Hepatocyte (in vitro differentiated cells): ENCODE data around the gene TMBIM4. TPM values are rescaled to one million over a fixed set of nuclear protein-coding genes. Genes with fewer than 3 reads are reported as not detected.

Source experiments
- DNase-seq: peaks from one replicate; pipeline ENCODE4 v3.0.0-alpha.2; 2016; ENCODE audit warnings: low spot score
- H2AFZ ChIP-seq: fragments of 200-600 bp; sonication (generic); 2 replicates; pipeline ENCODE4 v1.6.0; 2016; ENCODE audit warnings: antibody characterized with exemption, mild to moderate bottlenecking
- H3K27ac ChIP-seq: fragments of 200-600 bp; sonication (generic); 2 replicates; pipeline ENCODE4 v1.5.1; 2016; ENCODE audit warnings: mild to moderate bottlenecking
- H3K27me3 ChIP-seq: fragments of 200-600 bp; sonication (generic); 2 replicates; pipeline ENCODE4 v1.6.1; 2016
- H3K36me3 ChIP-seq: fragments of 200-600 bp; sonication (generic); replicated peaks from 2 replicates; pipeline ENCODE4 v1.5.1; 2016; ENCODE audit warnings: low read depth; ENCODE audit not compliant: insufficient read depth
- H3K4me1 ChIP-seq: fragments of 200-600 bp; sonication (generic); 2 replicates; pipeline ENCODE4 v1.5.1; 2016; ENCODE audit warnings: mild to moderate bottlenecking, moderate library complexity; ENCODE audit not compliant: insufficient read depth
- H3K4me2 ChIP-seq: fragments of 200-600 bp; sonication (generic); 2 replicates; pipeline ENCODE4 v1.6.0; 2016
- H3K4me3 ChIP-seq: fragments of 200-600 bp; sonication (generic); 2 replicates; pipeline ENCODE4 v1.5.1; 2016; ENCODE audit warnings: mild to moderate bottlenecking
- H3K79me2 ChIP-seq: fragments of 200-600 bp; sonication (generic); 2 replicates; pipeline ENCODE4 v1.6.0; 2017; ENCODE audit warnings: mild to moderate bottlenecking
- H3K9me2 ChIP-seq: fragments of 200-600 bp; sonication (generic); replicated peaks from 2 replicates; pipeline ENCODE4 v1.6.0; 2017; ENCODE audit warnings: mild to moderate bottlenecking; ENCODE audit not compliant: insufficient read depth
- H3K9me3 ChIP-seq: fragments of 200-600 bp; sonication (generic); 2 replicates; pipeline ENCODE4 v1.5.1; 2016; ENCODE audit warnings: low read depth, mild to moderate bottlenecking
- H4K20me1 ChIP-seq: fragments of 200-600 bp; sonication (generic); 2 replicates; pipeline ENCODE4 v1.6.0; 2016; ENCODE audit warnings: mild to moderate bottlenecking; ENCODE audit not compliant: insufficient read depth, poor library complexity, severe bottlenecking
- EZH2 ChIP-seq: fragments of 200-600 bp; sonication (generic); IDR thresholded peaks from 2 replicates; pipeline ENCODE4 v1.6.1; 2016; ENCODE audit warnings: antibody characterized with exemption, mild to moderate bottlenecking, borderline replicate concordance
- EZH2phosphoT487 ChIP-seq: fragments of 200-600 bp; sonication (generic); IDR thresholded peaks from one replicate; pipeline ENCODE4 v1.6.1; 2018; ENCODE audit warnings: antibody characterized with exemption, mild to moderate bottlenecking, low read depth, moderate library complexity; ENCODE audit not compliant: unreplicated experiment, severe bottlenecking
- WGBS: methylation state at CpG from one replicate; pipeline ENCODE4 v1.1.6; 2016; ENCODE audit warnings: low lambda C conversion rate; ENCODE audit errors: missing lambda C conversion rate; 5-methylcytosine and 5-hydroxymethylcytosine counted together
- polyA plus RNA-seq: library from polyadenylated mRNA; unstranded; fragments of >200 nt; fragmentation: Nextera tagmentation; extraction: Ambion mirVana; gene quantifications from 2 replicates; pipeline ENCODE4 v1.2.1, GENCODE V29; 2016
- total RNA-seq: library from RNA; depleted of rRNA; stranded (reverse); fragments of >200 nt; gene quantifications from 2 replicates; pipeline ENCODE4 v1.2.3, GENCODE V29; 2014
- TF ChIP-seq, protein P1 (sequence below): fragments of 200-600 bp; sonication (generic); IDR thresholded peaks from 2 replicates; pipeline ENCODE4 v1.5.1; 2016; ENCODE audit warnings: antibody characterized with exemption, mild to moderate bottlenecking; ENCODE audit not compliant: poor library complexity

The TMBIM4 gene
- total and polyA plus RNA-seq, 2 experiments from 2014 or later = 156 to 212 TPM

DNA sequence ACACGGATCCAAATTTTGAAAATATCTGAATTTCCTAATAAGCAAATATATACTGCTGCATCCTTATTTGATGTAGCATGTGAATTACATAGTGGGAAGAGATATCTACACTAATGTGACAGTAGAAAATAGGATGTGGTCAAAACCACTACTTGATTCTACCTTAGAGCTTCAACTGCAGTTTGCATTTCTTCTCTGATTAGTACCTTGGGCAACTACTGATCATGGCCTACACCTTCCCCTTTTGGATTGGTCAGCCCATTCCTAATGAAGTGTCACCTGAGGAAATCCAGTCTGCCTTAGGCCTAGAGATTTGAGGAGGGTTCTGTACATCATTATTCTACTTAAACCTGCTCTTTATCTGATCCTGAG lies 49.9 kb downstream of the TMBIM4 start:
- no peaks in the 10 kb centered on the region for H3K4me1 ChIP-seq
- no peak overlapping the region for H3K27ac ChIP-seq
- no peaks in the 10 kb centered on the region for H3K36me3 ChIP-seq
- no peaks in the 10 kb centered on the region for H3K9me2 ChIP-seq
- TF ChIP-seq EZH2 (no peak), EZH2phosphoT487 (no peak)
- TF ChIP-seq, protein P1, sequence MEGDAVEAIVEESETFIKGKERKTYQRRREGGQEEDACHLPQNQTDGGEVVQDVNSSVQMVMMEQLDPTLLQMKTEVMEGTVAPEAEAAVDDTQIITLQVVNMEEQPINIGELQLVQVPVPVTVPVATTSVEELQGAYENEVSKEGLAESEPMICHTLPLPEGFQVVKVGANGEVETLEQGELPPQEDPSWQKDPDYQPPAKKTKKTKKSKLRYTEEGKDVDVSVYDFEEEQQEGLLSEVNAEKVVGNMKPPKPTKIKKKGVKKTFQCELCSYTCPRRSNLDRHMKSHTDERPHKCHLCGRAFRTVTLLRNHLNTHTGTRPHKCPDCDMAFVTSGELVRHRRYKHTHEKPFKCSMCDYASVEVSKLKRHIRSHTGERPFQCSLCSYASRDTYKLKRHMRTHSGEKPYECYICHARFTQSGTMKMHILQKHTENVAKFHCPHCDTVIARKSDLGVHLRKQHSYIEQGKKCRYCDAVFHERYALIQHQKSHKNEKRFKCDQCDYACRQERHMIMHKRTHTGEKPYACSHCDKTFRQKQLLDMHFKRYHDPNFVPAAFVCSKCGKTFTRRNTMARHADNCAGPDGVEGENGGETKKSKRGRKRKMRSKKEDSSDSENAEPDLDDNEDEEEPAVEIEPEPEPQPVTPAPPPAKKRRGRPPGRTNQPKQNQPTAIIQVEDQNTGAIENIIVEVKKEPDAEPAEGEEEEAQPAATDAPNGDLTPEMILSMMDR = no peak
- H3K4me2 ChIP-seq = no peak overlapping the region
- no peaks in the 10 kb centered on the region for H3K9me3 ChIP-seq
- H4K20me1 ChIP-seq = no peaks in the 10 kb centered on the region
- no peak for DNase-seq
- no peak overlapping the region for H3K4me3 ChIP-seq
- H3K27me3 ChIP-seq = no peaks in the 10 kb centered on the region
- no peak overlapping the region for H2AFZ ChIP-seq
- 96% methylated on average over 1 of the region's 1 CpG for WGBS
- H3K79me2 ChIP-seq = peaks cover under 1% of the 10 kb centered on the region

DNA sequence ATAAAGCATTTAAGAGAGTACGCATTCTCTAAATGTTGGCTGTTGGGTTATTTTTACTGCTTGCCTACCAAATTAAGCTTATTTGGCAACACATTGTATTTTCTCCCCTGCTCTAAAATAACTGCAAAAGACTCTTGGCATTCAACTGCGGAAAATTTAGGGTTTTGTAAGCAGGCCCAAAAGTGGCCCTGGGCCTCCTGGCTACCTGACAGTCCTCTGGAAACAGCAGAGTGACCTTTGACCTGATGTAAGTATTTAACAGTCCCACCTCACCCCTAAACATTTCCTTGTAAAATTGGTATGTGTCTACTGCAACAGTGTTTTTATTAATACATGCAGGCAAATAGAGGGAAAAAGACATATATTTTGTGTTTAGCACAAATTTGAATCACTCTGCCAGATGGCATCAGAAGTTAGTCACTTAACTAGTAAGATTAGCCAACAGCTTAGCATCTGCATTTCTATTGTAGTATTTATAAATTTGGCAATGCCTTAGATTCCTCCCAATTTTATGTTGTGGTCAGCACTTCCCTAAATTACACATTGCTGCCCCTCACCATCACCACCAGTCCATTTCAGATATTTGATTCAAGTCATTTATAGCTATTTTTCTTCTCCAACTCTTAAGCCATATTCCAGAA lies 50.4 kb downstream of the TMBIM4 start:
- H3K36me3 ChIP-seq = no peaks in the 10 kb centered on the region
- TF ChIP-seq EZH2phosphoT487 (no peak), EZH2 (no peak)
- TF ChIP-seq, protein P1 = no peak
- no peaks in the 10 kb centered on the region for H3K79me2 ChIP-seq
- H3K27ac ChIP-seq = no peak overlapping the region
- H3K9me3 ChIP-seq = no peaks in the 10 kb centered on the region
- H3K9me2 ChIP-seq = no peaks in the 10 kb centered on the region
- H3K27me3 ChIP-seq = no peaks in the 10 kb centered on the region
- no peak overlapping the region for H3K4me2 ChIP-seq
- no peaks in the 10 kb centered on the region for H4K20me1 ChIP-seq
- H3K4me1 ChIP-seq = no peaks in the 10 kb centered on the region
- WGBS = 85% methylated on average over 2 of the region's 2 CpGs
- DNase-seq = no peak
- H2AFZ ChIP-seq = no peak overlapping the region
- no peak overlapping the region for H3K4me3 ChIP-seq

DNA sequence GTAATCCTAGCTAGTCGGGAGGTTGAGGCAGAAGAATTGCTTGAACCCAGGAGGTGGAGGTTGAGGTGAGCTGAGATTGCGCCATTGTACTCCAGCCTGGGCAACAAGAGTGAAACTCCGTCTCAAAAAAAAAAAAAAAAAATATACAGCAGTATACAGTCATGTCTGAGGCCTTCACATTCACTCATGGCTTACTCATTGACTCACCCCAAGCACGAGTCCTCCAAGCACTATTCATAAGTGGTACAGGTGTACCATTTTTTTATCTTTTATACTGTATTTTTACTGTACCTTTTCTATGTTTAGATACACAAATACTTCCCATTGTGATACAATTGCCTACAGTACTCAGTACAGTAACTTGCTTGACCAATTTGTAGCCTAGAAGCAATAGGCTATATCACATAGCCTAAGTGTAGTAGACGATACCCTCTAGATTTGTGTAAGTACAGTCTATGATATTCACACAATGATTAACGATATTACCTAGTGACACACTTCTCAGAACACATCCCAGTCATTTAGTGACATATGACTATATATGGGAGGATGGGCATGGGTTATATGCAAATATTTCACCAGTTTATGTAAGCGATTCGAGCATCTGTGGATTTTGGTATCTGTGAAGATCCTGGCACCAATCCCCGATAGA lies 51.4 kb downstream of the TMBIM4 start:
- DNase-seq = no peak
- H3K9me2 ChIP-seq = no peaks in the 10 kb centered on the region
- no peaks in the 10 kb centered on the region for H3K79me2 ChIP-seq
- no peak for TF ChIP-seq EZH2
- TF ChIP-seq, protein P1 = no peak
- TF ChIP-seq EZH2phosphoT487 = no peak
- H3K4me2 ChIP-seq = no peak overlapping the region
- H3K27ac ChIP-seq = no peak overlapping the region
- H3K9me3 ChIP-seq = no peaks in the 10 kb centered on the region
- H3K4me3 ChIP-seq = no peak overlapping the region
- no peaks in the 10 kb centered on the region for H3K4me1 ChIP-seq
- 96% methylated on average over 9 of the region's 9 CpGs for WGBS
- no peaks in the 10 kb centered on the region for H4K20me1 ChIP-seq
- H3K27me3 ChIP-seq = no peaks in the 10 kb centered on the region
- no peak overlapping the region for H2AFZ ChIP-seq
- no peaks in the 10 kb centered on the region for H3K36me3 ChIP-seq
